ENCODE data around the gene LMO3.
"Not testable (repeated sequence)": the region's sequence is repeated elsewhere in the genome, so short reads cannot be mapped to it uniquely, and the experiment has no call there.

Gene LMO3

DNA sequence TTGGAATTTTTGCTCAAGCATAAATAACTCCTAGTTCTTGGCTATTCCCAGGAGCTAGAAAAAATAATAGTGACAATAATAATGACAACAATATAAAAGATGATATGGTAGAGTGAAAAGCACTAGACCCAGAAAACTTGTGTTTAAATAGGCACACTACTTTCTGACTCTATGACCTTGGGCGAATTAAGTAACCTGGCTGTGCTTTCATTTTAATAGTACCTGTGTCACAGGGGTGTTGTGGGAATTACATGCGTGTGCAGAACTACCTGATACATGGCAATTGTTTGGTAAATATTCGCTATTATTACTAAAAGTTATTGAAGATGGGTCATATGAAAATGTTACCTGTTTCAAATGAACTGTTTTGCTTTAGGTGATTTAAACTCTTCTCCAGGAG, 60.1 kb downstream of the LMO3 start:
- DNase-seq (ENCODE audit: low read depth in 3 of 3) = no peak

GRCh38 chr12:16542586-16542985, 63.4 kb downstream of the LMO3 start:
- DNase-seq (ENCODE audit: low read depth in 3 of 3) = no peak

DNA sequence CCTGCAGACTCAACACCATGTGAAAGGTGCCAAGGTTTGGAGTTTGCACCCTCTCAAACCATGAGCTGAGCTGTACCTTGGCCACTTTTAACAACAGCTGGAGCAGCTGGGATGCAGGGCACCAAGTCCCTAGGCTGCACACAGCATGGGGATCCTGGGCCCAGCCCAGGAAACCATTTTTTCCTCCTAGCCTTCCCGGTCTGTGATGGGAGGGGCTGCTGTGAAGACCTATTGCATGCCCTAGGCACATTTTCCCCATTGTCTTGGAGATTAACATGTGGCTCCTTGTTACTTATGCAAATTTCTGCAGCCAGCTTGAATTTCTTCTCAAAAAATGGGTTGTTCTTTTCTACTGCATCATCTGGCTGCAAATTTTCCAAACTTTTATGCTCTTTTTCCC, 68.3 kb downstream of the LMO3 start:
- not testable (repeated sequence) for DNase-seq (ENCODE audit: low read depth in 3 of 3)

- no peak for DNase-seq (ENCODE audit: low read depth in 3 of 3)
Measured at GRCh38 chr12:16531621-16532020, 74.3 kb downstream of the LMO3 start.

DNA sequence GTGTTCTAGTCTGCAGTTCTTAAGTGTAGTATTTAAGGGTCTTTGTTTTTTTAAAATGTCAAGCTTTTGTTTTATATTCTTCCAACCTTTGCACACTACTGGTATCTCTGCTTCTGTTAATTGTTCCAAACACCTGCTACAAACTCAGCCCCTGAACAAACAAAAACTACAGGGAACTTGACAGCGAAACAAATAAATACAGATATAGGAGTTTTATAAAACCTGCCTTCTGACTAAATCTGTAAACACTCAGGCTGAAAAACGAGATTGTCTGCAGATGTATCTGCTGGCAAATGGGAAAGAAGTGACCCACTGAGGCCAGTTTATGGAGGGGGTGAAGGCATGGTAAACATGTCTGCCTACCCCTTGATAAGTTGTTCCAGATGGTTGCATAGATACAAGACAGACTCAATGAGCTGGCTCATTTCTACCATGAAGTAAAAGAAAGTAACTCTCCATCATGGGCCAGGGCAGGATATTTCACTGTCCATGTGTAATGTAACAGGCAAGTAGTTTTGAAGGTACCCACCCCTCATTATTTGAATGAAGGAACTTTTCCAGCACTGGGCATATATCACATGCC, 75.6 kb downstream of the LMO3 start:
- DNase-seq (ENCODE audit: low read depth in 3 of 3) = no peak

GRCh38 chr12:16526693-16527092, 79.3 kb downstream of the LMO3 start:
- DNase-seq (ENCODE audit: low read depth in 3 of 3) = no peak

DNA sequence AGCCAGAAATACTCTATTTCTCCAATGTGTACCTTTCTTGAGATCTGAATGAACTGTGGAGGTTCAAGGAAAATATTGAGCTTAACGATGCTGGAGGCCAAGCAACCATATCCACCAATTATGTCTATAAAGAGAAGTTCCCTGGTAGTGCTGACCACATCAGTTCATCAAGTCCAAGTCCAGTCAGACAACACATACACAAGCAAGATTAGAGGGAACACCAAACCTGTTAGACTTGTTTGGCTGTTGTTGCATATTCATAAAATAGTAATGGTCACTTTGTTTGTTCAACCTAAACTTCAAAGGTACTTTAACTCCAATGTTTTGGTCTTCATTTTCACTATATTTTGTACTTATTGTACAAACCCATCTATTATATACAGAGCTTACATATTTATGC, 81.6 kb downstream of the LMO3 start:
- DNase-seq (ENCODE audit: low read depth in 3 of 3) = no peak

GRCh38 chr12:16523951-16524331, 82.0 kb downstream of the LMO3 start:
- DNase-seq (ENCODE audit: low read depth in 3 of 3) = no peak

- DNase-seq (ENCODE audit: low read depth in 3 of 3) = no peak
Measured at GRCh38 chr12:16523284-16523950, 82.5 kb downstream of the LMO3 start.

- DNase-seq (ENCODE audit: low read depth in 3 of 3) = no peak
Measured at GRCh38 chr12:16520328-16520727, 85.6 kb downstream of the LMO3 start.

DNA sequence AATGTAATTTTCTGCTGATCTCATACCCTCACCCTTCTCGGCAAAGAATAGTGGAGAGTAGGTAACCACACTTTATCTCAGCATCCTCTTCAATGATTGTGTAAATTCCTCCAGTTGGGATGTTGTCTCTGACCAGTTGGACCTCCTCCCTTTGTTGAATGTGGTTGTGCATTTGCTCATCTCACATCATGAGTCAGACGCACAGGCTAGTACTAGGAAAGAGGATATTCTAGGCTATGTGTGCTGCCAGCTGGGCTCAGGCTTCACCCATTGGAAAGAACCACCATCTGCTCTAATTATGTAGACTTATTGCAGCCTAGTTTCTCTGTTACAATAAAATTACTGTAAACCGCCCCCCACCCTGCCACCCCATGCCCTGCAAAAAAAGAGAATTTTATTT, 90.3 kb downstream of the LMO3 start:
- DNase-seq (ENCODE audit: low read depth in 3 of 3) = no peak

- no peak for DNase-seq (ENCODE audit: low read depth in 3 of 3)
Measured at GRCh38 chr12:16513231-16513630, 92.7 kb downstream of the LMO3 start.

DNA sequence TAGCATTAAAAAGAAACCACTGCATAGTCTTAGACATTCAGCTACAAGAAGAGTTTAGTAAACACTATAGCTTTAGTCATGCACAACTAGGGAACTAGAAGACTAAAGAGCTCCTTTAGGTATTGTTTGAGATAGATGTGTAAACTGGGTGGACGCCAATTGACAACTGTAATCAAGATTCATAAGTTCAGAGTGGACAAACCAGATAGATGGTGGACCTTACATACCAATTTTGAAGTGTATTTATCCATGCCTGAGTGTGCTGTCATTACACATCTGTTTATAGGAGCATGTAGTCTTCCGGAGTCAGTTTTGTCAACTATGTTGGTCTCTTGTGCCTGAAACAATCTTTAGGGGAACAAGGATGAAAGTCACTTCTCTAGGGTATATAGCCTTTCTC, 96.6 kb downstream of the LMO3 start:
- no peak for DNase-seq (ENCODE audit: low read depth in 3 of 3)

DNA sequence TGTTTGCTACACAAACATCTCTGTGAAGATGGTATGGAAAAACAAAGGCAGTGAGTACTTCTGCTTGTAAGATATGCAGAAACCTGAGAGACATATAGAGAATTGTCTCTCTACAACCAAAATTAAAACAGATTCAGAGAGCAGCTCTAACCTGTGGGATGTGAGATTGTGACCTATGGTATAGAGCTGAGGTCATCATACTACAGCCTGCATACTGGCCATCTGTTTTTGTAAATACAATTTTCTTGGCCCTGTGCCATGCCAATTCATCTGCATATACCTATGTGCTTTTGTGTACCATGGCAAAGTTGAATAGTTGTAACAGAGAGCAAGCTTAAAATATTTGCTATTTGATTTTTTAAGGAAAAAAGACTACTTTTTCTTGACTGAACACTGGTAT, 99.6 kb downstream of the LMO3 start:
- DNase-seq (ENCODE audit: low read depth in 3 of 3) = no peak

DNA sequence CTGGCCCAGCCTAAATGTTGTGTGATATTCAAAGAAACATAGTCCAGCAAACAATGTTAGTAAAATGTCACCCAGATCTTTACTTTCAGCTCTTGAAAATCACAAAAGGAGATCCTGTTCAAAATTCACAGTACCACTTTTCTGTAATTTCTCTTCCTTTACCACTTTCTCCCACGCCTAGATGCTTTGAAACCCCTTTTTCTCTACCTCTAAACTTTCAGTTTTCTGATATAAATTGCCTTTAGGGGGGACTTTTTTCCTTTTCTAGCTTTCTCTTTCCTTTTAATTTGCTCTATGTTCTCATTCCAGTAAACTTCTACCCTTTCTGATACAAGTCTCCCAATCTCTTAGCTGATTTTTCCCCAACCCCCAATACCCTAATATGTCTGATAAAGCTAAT, 101.8 kb downstream of the LMO3 start:
- no peak for DNase-seq (ENCODE audit: low read depth in 3 of 3)

GRCh38 chr12:16499611-16500010, 106.4 kb downstream of the LMO3 start:
- DNase-seq (ENCODE audit: low read depth in 3 of 3) = no peak
